ENCODE data around the gene NECAB2.

Gene NECAB2

GRCh38 chr16:84049403-84050060, 81.5 kb downstream of the NECAB2 start (continued):
- no peak for TF ChIP-seq PATZ1 (CRISPR knock-in tag; IDR thresholded peaks at IDR 0.05; ENCODE audit: borderline replicate concordance)
- TF ChIP-seq ZC3H10 (CRISPR knock-in tag; IDR thresholded peaks at IDR 0.05): no peak
- no peak for TF ChIP-seq CREB5 (CRISPR knock-in tag; IDR thresholded peaks at IDR 0.05; ENCODE audit: low read depth)
- TF ChIP-seq ZNF70 (CRISPR knock-in tag; IDR thresholded peaks at IDR 0.05): no peak
- no peak for TF ChIP-seq TCF4 (CRISPR knock-in tag; IDR thresholded peaks at IDR 0.05; ENCODE audit: borderline replicate concordance)
- TF ChIP-seq BACH2 (CRISPR knock-in tag; IDR thresholded peaks at IDR 0.05; ENCODE audit: borderline replicate concordance): no peak
- no peak for TF ChIP-seq ARNTL (CRISPR knock-in tag; IDR thresholded peaks at IDR 0.05; ENCODE audit: borderline replicate concordance, low read depth)

- ATAC-seq: no peak
- TF ChIP-seq POU6F1 (CRISPR knock-in tag; IDR thresholded peaks at IDR 0.05; ENCODE audit: borderline replicate concordance, low read depth): no peak
- TF ChIP-seq CSDC2 (CRISPR knock-in tag; IDR thresholded peaks at IDR 0.05): no peak
- TF ChIP-seq OSR1 (CRISPR knock-in tag; IDR thresholded peaks at IDR 0.05): no peak
- TF ChIP-seq PATZ1 (CRISPR knock-in tag; IDR thresholded peaks at IDR 0.05; ENCODE audit: borderline replicate concordance): no peak
- TF ChIP-seq TOX (CRISPR knock-in tag; IDR thresholded peaks at IDR 0.05; ENCODE audit: borderline replicate concordance): no peak
- no peak for TF ChIP-seq CREB5 (CRISPR knock-in tag; IDR thresholded peaks at IDR 0.05; ENCODE audit: low read depth)
- TF ChIP-seq ESRRG (CRISPR knock-in tag; IDR thresholded peaks at IDR 0.05): no peak
- TF ChIP-seq ZNF565 (CRISPR knock-in tag; conservative IDR thresholded peaks at IDR 0.05; ENCODE audit: low read depth): no peak
- no peak for TF ChIP-seq ZFP3 (CRISPR knock-in tag; IDR thresholded peaks at IDR 0.05)
- no peak for TF ChIP-seq ZFP30 (CRISPR knock-in tag; IDR thresholded peaks at IDR 0.05)
- no peak for TF ChIP-seq ISL1 (CRISPR knock-in tag; IDR thresholded peaks at IDR 0.05)
- no peak for TF ChIP-seq TCF4 (CRISPR knock-in tag; IDR thresholded peaks at IDR 0.05; ENCODE audit: borderline replicate concordance)
- TF ChIP-seq ARNTL (CRISPR knock-in tag; IDR thresholded peaks at IDR 0.05; ENCODE audit: borderline replicate concordance, low read depth): no peak
- TF ChIP-seq PPARA (CRISPR knock-in tag; IDR thresholded peaks at IDR 0.05; ENCODE audit: borderline replicate concordance): no peak
- TF ChIP-seq RARB (CRISPR knock-in tag; IDR thresholded peaks at IDR 0.05): no peak
- TF ChIP-seq BACH2 (CRISPR knock-in tag; IDR thresholded peaks at IDR 0.05; ENCODE audit: borderline replicate concordance): no peak
- TF ChIP-seq TSHZ2 (CRISPR knock-in tag; IDR thresholded peaks at IDR 0.05): no peak
Observed at GRCh38 chr16:84050316-84050715, 82.3 kb downstream of the NECAB2 start.
